Epithelial cell of esophagus (primary cell): Measurements from ENCODE around the gene APOBEC3H.

ENCODE experiments used
- DNase-seq: peaks from one replicate; pipeline ENCODE4 v3.0.0; 2010; ENCODE audit warnings: low read depth
- H3K4me3 ChIP-seq: 2 replicates; pipeline ENCODE4 v1.5.1; 2011; ENCODE audit warnings: mild to moderate bottlenecking, low read length, control low read depth
- CTCF ChIP-seq: IDR thresholded peaks from 2 replicates; pipeline ENCODE4 v1.5.1; 2011; ENCODE audit warnings: low read depth, mild to moderate bottlenecking, low read length, control low read depth, inconsistent platforms; ENCODE audit not compliant: insufficient read depth; ENCODE audit errors: missing control alignments

APOBEC3H gene

GRCh38 chr22:39120983-39121382, 23.9 kb downstream of the APOBEC3H start:
- no peak for DNase-seq
- no peak overlapping the region for H3K4me3 ChIP-seq
- TF ChIP-seq CTCF: no peak

- no peak overlapping the region for H3K4me3 ChIP-seq
- TF ChIP-seq CTCF: no peak
- no peak for DNase-seq
Measured at GRCh38 chr22:39122772-39123470, 25.9 kb downstream of the APOBEC3H start.

GRCh38 chr22:39123751-39124581, 26.9 kb downstream of the APOBEC3H start:
- TF ChIP-seq CTCF: no peak
- H3K4me3 ChIP-seq: no peak overlapping the region
- no peak for DNase-seq

GRCh38 chr22:39125622-39126021, 28.6 kb downstream of the APOBEC3H start:
- no peak overlapping the region for H3K4me3 ChIP-seq
- no peak for DNase-seq
- TF ChIP-seq CTCF: no peak

- DNase-seq: no peak
- no peak for TF ChIP-seq CTCF
- H3K4me3 ChIP-seq: no peak overlapping the region
Measured at GRCh38 chr22:39128508-39128907, 31.5 kb downstream of the APOBEC3H start.

GRCh38 chr22:39129081-39129480, 32.0 kb downstream of the APOBEC3H start:
- DNase-seq: no peak
- no peak overlapping the region for H3K4me3 ChIP-seq
- no peak for TF ChIP-seq CTCF
